ENCODE results near the gene EVPLL. TPM values are rescaled to one million over a fixed set of nuclear protein-coding genes. Genes with fewer than 3 reads are reported as not detected.
"Not testable (repeated sequence)": the region's sequence is repeated elsewhere in the genome, so short reads cannot be mapped to it uniquely, and the experiment has no call there.

The EVPLL gene
- total and polyA plus RNA-seq, 2 donors (not counting 1 experiment from before 2014, with no cell fraction given), result not detected

- H3K9me3 Mint-ChIP-seq (ENCODE audit: insufficient read depth); H3K27me3 ChIP-seq (replicated peaks in 1 of 4; ENCODE audit: control extremely low read depth in 1 of 4, control insufficient read depth in 3 of 4, insufficient read depth in 4 of 4, low read length in 3 of 4); POLR2A ChIA-PET; H3K4me2 ChIP-seq (replicated peaks; ENCODE audit: low read depth, low read length, poor library complexity, severe bottlenecking); H3K4me3 ChIP-seq (ENCODE audit: control extremely low read depth in 1 of 5, extremely low read depth in 1 of 5, insufficient read depth in 1 of 5, low read depth in 2 of 5, low read length in 4 of 5); H3K27me3 Mint-ChIP-seq; H3K4me1 ChIP-seq (ENCODE audit: control insufficient read depth in 2 of 2, insufficient read depth in 2 of 2, low read length in 2 of 2); intact Hi-C loops (cut with micrococcal nuclease); H2AFZ ChIP-seq (ENCODE audit: insufficient read depth, low read depth, low read length, poor library complexity, severe bottlenecking); H3K4me3 Mint-ChIP-seq; H3K4me1 Mint-ChIP-seq; H4K20me1 ChIP-seq (ENCODE audit: control insufficient read depth, insufficient read depth, low read length, poor library complexity, severe bottlenecking); H3K9me3 ChIP-seq (ENCODE audit: control extremely low read depth in 1 of 3, control insufficient read depth in 2 of 3, insufficient read depth in 1 of 3, low read length in 2 of 3); H3K27ac ChIP-seq (ENCODE audit: low read length in 2 of 2); H3K27ac Mint-ChIP-seq; ATAC-seq (ENCODE audit: low read depth); DNase-seq; H3K79me2 ChIP-seq (ENCODE audit: control insufficient read depth, insufficient read depth, low read length); CTCF ChIA-PET; H3K9ac ChIP-seq (ENCODE audit: low read length): not testable (repeated sequence)
- peaks cover 0 to 31% of the 10 kb centered on the region in 2 experiments for H3K36me3 ChIP-seq (replicated peaks in 1 of 2; ENCODE audit: control extremely low read depth in 1 of 2, control insufficient read depth in 1 of 2, extremely low read depth in 1 of 2, insufficient read depth in 2 of 2, low read length in 1 of 2)
- WGBS (ENCODE audit: insufficient coverage), result 99% methylated on average over 20 of the region's 25 CpGs
These were observed 39.4 kb upstream of the EVPLL start for GRCh38 chr17:18338158-18338557.

GRCh38 chr17:18339933-18340332 lies 37.6 kb upstream of the EVPLL start:
- 99% methylated on average over 13 of the region's 13 CpGs for WGBS (ENCODE audit: insufficient coverage)
- no peaks in the 10 kb centered on the region for H3K79me2 ChIP-seq (ENCODE audit: control insufficient read depth, insufficient read depth, low read length)

More at GRCh38 chr17:18339933-18340332, 37.6 kb upstream of the EVPLL start:
- no peak overlapping the region for H3K27ac ChIP-seq (ENCODE audit: low read length in 2 of 2)
- intact Hi-C loops (cut with micrococcal nuclease), result no loop called here
- H3K9me3 ChIP-seq (ENCODE audit: control extremely low read depth in 1 of 3, control insufficient read depth in 2 of 3, insufficient read depth in 1 of 3, low read length in 2 of 3), result no peaks in the 10 kb centered on the region
- H3K4me3 Mint-ChIP-seq, result no peak overlapping the region
- no peak overlapping the region for H3K9ac ChIP-seq (ENCODE audit: low read length)
- H3K9me3 Mint-ChIP-seq (ENCODE audit: insufficient read depth), result no peaks in the 10 kb centered on the region
- H3K4me3 ChIP-seq (ENCODE audit: control extremely low read depth in 1 of 5, extremely low read depth in 1 of 5, insufficient read depth in 1 of 5, low read depth in 2 of 5, low read length in 4 of 5), result no peak overlapping the region
- CTCF ChIA-PET, result no interaction called here
- H3K27me3 Mint-ChIP-seq, result no peaks in the 10 kb centered on the region
- H3K4me2 ChIP-seq (replicated peaks; ENCODE audit: low read depth, low read length, poor library complexity, severe bottlenecking), result no peak overlapping the region
- H3K4me1 Mint-ChIP-seq, result no peaks in the 10 kb centered on the region
- no peak overlapping the region for H3K27ac Mint-ChIP-seq
- TF ChIP-seq CTCF (IDR thresholded peaks at IDR 0.05) (no peak), EZH2 (IDR thresholded peaks at IDR 0.05; ENCODE audit: borderline replicate concordance, insufficient read depth, low read depth, low read length, poor library complexity, severe bottlenecking) (no peak)
- no peaks in the 10 kb centered on the region for H3K4me1 ChIP-seq (ENCODE audit: control insufficient read depth in 2 of 2, insufficient read depth in 2 of 2, low read length in 2 of 2)
- no peaks in the 10 kb centered on the region for H3K27me3 ChIP-seq (replicated peaks in 1 of 4; ENCODE audit: control extremely low read depth in 1 of 4, control insufficient read depth in 3 of 4, insufficient read depth in 4 of 4, low read length in 3 of 4)
- no peaks in the 10 kb centered on the region for H4K20me1 ChIP-seq (ENCODE audit: control insufficient read depth, insufficient read depth, low read length, poor library complexity, severe bottlenecking)
- no peak for ATAC-seq (ENCODE audit: low read depth)
- H2AFZ ChIP-seq (ENCODE audit: insufficient read depth, low read depth, low read length, poor library complexity, severe bottlenecking), result no peak overlapping the region
- DNase-seq, result no peak
- H3K36me3 ChIP-seq (replicated peaks in 1 of 2; ENCODE audit: control extremely low read depth in 1 of 2, control insufficient read depth in 1 of 2, extremely low read depth in 1 of 2, insufficient read depth in 2 of 2, low read length in 1 of 2), result peaks cover 0 to 27% of the 10 kb centered on the region in 2 experiments
- POLR2A ChIA-PET, result no interaction called here

All from B cell (primary cell).